GM21528 (cell line): ENCODE data around the gene SSX4B.
"Not testable (repeated sequence)": the region's sequence is repeated elsewhere in the genome, so short reads cannot be mapped to it uniquely, and the experiment has no call there.

Experiments
- ATAC-seq: cut with Tn5 transposase; IDR thresholded peaks from one replicate; pipeline ENCODE4 v1.9.1; 2021; ENCODE audit warnings: mild to moderate bottlenecking, moderate library complexity; ENCODE audit not compliant: unreplicated experiment, low FRiP score

SSX4B gene

DNA sequence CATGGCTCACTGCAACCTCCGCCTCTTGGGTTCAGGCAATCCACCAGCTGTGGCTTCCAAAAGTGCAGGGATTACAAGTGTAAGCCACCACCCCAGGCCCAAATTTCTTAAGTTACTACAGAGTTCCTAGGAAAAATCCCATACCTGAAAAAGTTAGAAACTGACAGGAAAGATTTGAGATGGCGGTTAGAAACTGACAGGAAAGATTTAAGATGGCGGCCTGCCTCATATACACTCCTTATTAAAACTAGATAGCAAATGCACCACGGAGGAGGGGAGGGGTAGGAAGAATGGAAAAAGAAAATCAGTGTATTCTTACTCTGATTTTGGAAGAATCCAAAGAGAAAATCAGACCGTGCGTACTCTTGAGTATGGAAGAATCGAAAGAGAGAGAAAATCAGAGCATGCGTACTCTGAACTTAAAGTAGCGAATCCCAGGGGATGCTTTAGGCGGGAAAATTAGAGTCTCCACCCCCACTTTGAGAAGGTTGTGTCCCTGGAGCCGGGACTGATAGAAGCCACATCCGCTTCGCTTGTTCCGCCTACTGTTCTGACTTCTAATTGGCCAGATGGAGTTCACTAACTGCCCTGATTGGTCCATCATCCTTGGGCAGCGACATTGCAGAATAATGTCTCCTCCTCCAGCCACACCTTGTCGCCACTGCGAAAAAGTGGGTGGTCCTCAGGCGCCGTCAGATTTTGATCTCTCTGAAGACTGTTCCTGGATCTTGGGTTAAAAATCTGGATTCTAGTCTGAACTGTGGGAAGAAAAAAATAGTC is 55.3 kb downstream of the SSX4B start, which contains the start of gene SSX3:
Gene SSX3, minus strand, starts transcription at position 389 of the 780 bp plus-strand sequence. CDS start 1,454 bp downstream, outside the sequence.
- ATAC-seq: not testable (repeated sequence)
